ENCODE results near the gene PLSCR1.
A peak's percentile ranks its signal among the peaks of the same experiment; 100 is the strongest.
"Not testable (repeated sequence)": the region's sequence is repeated elsewhere in the genome, so short reads cannot be mapped to it uniquely, and the experiment has no call there.

PLSCR1 gene

DNA sequence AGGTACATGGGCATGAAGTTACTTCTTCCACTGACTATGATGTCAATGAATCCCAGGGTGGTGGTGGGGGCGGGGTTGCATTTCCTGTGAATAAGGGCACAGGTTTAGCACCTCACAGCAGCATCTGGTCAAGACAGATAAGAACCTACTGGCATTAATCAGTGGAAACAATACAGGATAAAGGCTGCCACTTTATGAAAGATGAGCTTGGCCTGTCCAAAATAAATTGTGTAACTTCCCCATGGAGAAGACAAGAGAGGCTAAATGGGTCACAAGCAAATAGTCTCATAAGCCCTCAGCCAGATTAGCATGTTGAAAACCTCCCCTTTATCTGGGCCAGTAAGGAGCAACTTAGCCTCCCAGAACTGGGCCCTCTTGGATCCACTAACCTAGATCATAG is 47.7 kb downstream of the PLSCR1 start:
- TF ChIP-seq, protein P1, sequence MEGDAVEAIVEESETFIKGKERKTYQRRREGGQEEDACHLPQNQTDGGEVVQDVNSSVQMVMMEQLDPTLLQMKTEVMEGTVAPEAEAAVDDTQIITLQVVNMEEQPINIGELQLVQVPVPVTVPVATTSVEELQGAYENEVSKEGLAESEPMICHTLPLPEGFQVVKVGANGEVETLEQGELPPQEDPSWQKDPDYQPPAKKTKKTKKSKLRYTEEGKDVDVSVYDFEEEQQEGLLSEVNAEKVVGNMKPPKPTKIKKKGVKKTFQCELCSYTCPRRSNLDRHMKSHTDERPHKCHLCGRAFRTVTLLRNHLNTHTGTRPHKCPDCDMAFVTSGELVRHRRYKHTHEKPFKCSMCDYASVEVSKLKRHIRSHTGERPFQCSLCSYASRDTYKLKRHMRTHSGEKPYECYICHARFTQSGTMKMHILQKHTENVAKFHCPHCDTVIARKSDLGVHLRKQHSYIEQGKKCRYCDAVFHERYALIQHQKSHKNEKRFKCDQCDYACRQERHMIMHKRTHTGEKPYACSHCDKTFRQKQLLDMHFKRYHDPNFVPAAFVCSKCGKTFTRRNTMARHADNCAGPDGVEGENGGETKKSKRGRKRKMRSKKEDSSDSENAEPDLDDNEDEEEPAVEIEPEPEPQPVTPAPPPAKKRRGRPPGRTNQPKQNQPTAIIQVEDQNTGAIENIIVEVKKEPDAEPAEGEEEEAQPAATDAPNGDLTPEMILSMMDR (conservative IDR thresholded peaks at IDR 0.05; ENCODE audit: low read depth, low read length) = no peak
- no peak for DNase-seq (ENCODE audit: low read depth)
- no peak overlapping the region for H3K4me3 ChIP-seq (ENCODE audit: low read length)

DNA sequence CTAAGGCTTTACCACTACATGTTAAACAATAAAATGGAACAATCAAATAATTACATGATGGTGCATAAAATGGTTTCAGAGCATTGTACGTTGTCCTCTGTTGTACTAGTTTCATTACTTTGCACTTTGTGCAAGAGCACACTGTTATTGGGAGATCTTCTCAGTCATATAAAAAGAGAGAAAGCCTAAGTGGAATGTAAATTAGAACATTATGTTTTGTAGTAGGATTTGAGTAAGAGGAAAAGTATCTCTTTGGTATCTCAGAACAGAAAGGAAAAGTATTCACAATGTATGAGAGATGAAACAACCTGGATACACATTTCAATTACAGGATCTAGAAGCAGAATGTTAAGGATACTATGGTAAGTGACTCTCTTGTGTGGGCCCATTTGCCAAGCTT is 48.2 kb downstream of the PLSCR1 start:
- H3K4me3 ChIP-seq (ENCODE audit: low read length) = no peak overlapping the region
- TF ChIP-seq, protein P1 (conservative IDR thresholded peaks at IDR 0.05; ENCODE audit: low read depth, low read length) = no peak
- no peak for DNase-seq (ENCODE audit: low read depth)

DNA sequence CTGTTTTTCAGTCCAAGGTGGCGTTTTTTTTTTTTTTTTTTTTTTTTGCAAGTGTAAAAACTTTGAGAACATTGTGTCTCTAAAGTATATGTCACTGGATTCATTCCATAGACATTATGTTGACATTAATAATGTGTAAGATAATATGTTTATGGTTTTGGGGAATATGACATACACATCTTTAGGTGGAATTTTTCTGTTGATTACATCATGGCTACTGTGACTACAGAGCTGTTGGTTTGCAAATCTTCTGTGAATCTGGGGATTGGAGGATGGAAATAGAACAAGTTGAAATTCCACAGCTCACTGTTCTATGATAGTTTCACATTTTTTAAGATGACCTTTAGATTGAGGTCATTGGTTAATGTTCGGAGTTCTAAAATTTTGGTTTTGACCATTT is 50.6 kb downstream of the PLSCR1 start:
- DNase-seq (ENCODE audit: low read depth) = no peak
- TF ChIP-seq, protein P1 (conservative IDR thresholded peaks at IDR 0.05; ENCODE audit: low read depth, low read length) = no peak
- no peak overlapping the region for H3K4me3 ChIP-seq (ENCODE audit: low read length)

DNA sequence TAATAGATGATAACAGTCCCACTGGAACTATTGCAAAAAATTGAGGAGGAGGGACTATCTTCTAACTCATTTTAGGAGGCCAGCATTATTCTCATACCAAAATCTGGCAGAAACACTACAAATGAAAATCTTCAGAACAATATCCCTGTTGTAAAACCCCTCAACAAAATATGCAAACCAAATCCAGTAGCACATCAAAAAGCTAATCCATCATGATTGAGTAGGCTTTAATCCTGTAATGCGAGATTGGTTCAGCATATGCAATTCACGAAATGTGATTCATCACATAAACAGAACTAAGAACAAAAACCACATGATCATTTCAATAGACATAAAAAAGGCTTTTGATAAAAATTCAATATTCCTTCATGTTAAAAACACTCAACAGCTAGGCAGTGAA is 51.2 kb downstream of the PLSCR1 start:
- DNase-seq (ENCODE audit: low read depth) = peak; percentile 87
- H3K4me3 ChIP-seq (ENCODE audit: low read length) = no peak overlapping the region
- TF ChIP-seq, protein P1 (conservative IDR thresholded peaks at IDR 0.05; ENCODE audit: low read depth, low read length) = no peak

DNA sequence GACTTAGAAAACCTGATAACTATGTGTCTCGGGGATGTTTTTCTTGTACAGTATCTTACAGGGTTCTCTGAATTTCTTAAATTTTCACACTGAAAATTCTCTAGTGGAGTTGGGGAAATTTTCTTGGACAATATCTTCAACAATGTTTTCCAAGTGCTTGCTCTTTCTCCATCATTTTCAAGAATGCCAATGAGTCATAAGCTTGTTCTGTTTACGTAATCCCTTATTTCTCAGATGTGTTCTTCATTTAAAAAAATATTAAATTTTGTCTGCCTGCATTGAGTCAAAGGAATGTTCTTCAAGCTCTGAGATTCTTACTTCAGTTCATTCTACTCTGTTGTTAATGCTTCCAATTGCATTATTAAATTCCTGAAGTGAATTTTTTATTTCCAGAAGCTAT is 53.1 kb downstream of the PLSCR1 start:
- H3K4me3 ChIP-seq (ENCODE audit: low read length) = no peak overlapping the region
- no peak for DNase-seq (ENCODE audit: low read depth)

DNA sequence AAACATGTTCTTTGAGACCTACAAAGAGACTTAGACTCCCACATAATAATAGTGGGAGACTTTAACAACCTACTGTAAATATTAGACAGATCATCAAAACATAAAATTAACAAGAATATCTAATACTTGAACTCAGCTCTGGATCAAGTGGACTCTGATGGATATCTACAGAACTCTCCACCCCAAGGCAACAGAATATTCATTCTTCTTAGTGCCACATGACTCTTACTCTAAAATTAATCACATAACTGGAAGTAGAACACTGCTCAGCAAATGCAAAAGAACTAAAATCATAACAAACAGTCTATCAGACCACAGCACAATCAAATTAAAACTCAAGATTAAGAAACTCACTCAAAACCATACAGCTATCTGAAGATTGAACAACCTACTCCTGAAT is 59.1 kb downstream of the PLSCR1 start:
- H3K4me3 ChIP-seq (ENCODE audit: low read length) = no peak overlapping the region
- TF ChIP-seq, protein P1 (conservative IDR thresholded peaks at IDR 0.05; ENCODE audit: low read depth, low read length) = no peak
- DNase-seq (ENCODE audit: low read depth) = no peak

More for the DNA sequence above, 53.1 kb downstream of the PLSCR1 start:
- TF ChIP-seq, protein P1 (conservative IDR thresholded peaks at IDR 0.05; ENCODE audit: low read depth, low read length) = no peak

DNA sequence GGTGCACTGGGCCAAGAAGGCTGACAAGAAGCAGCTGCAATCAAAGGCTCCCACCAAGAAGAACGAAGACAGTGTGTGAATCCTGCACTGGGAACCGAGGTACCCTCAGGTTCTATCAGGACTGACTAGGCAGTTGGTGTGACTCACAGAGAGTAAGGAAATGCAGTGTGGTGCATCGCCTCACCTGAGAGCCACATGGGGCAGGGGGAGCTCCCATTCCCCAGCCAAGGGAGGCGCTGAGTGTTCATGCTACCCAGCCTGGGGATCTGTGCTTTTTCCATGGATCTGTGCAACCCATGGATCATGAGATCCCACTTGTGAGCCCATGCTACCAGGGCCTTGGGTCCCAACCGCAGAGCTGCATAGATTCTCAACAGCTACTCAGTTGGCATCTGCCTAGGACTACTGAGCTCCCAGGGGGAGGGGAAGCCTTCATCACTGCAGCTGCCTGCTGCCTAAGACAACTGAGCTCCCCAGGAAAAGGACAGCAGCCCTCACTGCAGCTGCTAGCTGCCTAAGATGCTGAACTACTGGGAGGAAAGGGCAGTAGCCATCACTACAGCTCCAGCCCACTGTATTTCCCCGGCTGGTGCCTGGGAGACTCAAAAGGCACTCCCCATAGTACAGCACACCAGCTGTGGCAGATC is 68.2 kb downstream of the PLSCR1 start:
- no peak for DNase-seq (ENCODE audit: low read depth)
- TF ChIP-seq, protein P1 (conservative IDR thresholded peaks at IDR 0.05; ENCODE audit: low read depth, low read length) = no peak
- H3K4me3 ChIP-seq (ENCODE audit: low read length) = no peak overlapping the region

DNA sequence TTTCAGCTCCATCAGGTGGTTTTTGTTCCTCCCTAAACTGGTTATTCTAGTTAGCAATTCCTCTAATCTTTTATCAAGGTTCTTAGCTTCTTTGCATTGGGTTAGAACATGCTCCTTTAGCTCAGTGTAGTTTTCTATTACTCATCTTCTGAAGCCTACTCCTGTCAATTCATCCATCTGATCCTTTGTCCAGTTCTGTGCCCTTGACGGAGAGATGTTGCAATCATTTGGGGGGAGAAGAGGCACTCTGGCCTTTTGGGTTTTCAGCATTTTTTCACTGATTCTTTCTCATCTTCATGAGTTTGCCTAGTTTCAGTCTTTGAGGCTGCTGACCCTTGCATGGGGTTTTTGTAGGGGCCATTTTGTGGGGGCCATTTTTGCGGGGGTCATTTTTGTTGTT is 69.4 kb downstream of the PLSCR1 start:
- not testable (repeated sequence) for DNase-seq (ENCODE audit: low read depth); H3K4me3 ChIP-seq (ENCODE audit: low read length)

All from retinal pigment epithelial cell (primary cell).